ENCODE measurements around the gene SPECC1L.

SPECC1L gene

DNA sequence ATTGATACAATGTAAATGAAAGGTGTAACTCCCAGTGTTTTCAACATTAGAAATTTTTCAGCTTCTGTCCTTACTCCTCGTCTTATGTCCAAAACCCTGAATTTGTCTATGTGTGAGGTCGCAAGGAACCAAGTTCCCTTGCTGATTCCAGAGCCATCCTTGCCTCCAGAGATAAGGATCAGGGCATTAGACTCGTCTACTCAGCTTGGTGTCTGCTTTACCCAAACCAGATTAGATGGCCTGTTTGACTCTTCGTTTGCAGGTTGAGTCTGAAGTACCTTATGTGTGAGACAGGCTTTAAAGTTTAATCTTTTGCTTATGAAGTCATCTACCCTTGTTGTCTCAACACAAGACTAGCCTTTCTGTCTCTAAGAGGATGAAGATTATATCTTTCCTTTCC lies 55.6 kb downstream of the SPECC1L start:
- no peak for DNase-seq

GRCh38 chr22:24327832-24328231 lies 57.2 kb downstream of the SPECC1L start:
- no peak for DNase-seq

DNA sequence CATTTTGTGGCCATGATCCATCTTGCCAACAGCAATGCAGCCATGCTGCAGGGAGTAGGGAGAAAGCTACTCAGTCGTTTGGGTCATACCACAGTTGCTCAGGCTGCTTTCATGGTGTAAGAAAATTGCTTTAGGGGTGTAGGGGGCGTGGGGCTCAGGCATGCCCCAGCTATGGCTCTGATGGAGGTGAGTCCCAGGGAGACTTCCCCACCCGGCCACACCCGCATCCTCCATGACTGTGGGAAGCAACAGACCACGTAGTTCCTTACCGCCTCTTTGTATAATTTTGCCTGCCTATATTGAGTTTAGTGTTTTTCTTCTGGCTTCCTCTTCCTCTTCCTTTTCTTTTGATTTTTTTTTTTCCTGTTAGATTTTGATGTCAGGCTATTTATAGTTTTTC lies 58.8 kb downstream of the SPECC1L start:
- DNase-seq: no peak

GRCh38 chr22:24330636-24331035 lies 60.0 kb downstream of the SPECC1L start:
- DNase-seq: no peak

DNA sequence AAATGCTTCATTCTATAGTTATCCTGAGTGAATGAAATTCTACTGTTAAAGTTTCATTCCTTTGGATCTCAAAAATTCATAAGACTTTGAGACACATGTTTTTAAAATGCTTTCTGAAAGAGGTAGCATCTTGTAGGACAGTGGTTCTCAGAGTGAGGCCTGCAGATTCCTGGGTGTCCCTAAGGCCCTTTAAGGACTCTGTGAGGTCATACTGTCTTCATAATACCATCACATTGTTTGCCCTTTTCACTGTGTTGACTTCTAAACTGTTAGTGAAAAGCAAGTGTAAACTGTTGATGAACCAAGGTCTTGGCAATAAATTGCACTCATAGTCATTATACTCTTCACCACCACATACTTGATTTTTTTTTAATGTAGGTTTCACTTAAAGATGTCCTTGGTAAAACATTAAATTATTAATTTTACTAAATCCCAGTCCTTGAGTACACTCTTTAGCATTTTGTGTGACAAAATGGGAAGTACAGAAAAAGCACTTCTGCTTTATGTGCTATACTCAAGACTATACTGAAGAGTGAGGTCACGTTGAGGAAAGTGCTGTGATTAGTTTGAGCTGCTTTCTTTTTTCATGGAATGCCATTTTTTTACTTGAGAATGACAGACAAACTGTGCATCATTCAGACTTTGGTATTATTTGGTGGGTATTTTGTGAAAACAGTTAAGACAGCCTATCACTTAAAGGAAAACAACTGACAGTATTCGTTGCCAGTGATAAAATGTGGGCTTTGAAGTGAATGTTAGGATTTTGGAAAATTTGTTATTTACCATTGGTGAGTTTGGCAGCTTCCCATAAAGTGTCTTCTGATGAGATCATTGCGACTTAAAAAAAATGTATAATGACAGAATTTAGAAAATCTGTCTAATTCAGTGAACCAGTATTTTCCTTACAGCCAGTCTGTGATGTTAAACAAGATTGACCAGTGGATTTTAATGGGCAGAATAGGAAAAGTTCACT lies 61.1 kb downstream of the SPECC1L start:
- DNase-seq: peak; percentile 43

DNA sequence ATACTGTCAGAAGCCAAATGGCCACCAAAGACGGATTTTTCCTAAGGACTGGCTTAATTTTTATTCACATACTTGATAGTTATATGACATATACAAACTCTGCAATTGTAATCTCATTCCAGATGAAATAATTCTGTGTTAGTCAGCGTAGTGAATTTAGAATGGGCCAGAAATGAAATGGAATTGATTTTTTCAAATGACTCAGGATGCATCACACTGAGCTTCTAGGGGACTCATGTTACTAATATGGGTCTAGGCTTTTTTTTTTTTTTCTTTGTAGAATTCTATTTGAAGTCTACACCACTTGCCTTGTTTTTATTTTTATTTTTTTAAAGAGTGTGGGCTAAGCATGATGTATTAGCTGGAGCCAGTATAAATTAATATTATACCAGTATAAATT lies 62.7 kb downstream of the SPECC1L start:
- peak; percentile 81 for DNase-seq

DNA sequence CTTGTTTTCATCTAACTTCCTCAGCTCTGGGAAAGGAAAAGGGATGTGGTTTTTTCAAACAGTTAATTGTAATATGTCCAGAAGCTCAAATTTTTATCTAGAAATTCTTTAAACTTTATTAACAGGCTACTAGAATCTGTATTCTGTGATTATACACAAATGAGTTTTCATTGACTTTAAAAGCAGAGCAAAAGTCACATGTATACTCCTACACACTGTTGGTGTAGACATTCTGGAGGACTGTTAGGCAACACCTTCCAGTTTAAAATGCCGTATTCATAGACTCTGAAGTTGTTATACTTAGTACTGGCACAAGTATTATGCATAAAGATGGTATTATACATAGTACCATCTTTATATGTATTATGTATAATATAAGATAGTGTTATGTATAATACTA lies 64.9 kb downstream of the SPECC1L start:
- no peak for DNase-seq

DNA sequence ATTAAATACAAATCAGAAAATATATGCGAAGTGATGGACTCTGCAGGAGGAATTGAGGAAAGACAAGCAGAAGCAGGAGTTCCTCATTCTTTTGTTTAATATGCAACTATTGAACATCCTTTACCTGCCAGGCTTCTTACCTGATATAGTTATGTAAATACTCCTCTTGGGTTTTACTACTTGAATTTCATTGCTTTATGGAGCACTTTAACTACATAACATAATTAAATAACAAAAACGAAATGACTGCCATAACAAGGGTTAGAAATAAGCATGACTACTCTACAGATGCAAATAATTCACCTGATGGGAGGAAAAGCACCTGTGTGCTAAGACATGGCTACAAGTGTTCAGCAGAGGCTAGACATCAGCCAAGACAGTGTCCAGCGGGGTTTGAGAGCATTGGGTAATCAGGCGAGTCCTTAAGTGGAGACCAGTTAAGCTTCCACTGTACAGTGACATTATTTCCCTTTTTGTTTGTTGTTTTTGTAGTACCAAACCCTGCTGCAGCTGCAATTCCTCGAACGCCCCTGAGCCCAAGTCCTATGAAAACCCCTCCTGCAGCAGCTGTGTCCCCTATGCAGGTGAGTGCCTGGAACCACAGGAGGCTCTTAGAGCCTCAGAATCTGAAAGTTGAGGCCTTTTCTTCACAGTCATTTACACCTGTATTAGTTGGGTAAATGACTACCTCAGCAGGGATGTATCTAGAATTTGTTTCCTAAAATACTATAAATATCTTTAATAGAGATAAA lies 67.4 kb downstream of the SPECC1L start:
- DNase-seq: no peak

DNA sequence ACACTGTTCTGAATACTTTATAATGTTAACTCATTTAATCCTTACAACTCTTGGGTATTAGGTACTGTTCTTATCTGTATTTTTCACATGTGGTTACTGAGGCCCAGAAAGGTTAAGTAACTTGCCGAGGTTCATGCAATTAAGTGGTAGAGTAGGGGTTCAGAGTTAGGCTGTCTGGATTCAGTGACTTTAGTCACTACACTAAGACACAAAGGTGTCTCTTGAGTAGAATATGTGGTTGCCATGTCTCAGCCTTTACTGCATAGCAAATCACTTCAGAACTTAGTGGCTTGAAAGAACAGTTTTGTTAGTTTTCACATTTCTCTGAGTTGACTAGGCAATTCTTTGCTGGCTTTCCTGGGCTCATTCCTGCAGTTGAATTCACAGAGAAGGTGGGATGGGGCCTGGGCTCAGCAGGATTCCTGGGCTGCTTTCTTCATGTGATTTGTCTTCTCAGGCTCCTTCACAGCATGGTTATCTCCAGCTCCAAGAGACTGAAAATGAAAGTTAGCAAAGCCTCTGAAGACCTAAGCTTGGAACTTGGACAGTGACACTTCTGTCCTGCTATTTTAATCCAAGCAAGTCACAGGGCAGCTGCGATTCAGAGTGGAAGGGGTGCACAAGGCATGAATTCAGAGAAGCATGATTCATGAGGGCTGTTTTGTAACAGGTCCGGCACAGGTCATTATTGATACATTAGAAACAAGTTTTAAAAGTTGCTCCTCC lies 68.3 kb downstream of the SPECC1L start:
- no peak for DNase-seq

- DNase-seq: no peak
Measured at GRCh38 chr22:24339452-24339747, 68.8 kb downstream of the SPECC1L start.

DNA sequence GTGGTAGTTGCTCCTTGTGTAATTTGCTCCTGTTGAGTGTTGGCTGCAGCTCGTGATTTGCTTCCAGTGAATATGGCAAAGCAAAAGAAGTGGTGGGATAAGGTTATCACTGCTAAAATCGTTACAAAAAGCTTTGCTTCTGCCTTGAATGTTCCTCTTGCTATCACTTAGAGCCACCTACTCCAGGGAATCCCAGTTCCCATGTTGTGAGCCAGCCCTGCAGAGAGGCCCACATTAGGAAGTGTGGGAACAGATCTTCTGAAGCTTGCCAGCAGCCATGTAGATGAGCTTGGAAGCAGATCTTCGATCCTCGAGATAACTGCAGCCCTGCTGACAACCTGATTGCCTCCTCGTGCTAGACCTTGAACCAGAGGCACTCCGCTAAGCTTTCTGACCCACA lies 71.0 kb downstream of the SPECC1L start:
- DNase-seq: no peak

DNA sequence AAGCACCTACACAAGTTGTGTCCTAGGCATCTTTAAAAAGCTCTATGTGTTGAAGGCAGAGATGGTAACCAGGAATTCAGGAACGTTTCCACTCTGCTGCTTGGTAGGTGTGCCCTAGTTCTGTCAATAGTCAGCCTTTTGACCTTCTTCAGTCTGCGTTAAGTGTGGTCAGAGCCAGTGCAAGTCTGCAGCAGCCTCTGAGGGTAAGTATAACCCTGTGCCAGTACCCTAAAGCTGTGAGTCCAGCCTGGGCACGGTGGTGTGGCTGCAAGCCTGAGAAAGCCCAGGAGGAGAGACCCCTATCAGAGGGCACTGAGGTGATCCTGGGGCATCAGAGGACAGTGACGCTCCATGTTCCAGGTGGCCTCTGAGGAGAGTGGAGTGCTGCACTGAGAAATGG lies 80.0 kb downstream of the SPECC1L start:
- no peak for DNase-seq

DNA sequence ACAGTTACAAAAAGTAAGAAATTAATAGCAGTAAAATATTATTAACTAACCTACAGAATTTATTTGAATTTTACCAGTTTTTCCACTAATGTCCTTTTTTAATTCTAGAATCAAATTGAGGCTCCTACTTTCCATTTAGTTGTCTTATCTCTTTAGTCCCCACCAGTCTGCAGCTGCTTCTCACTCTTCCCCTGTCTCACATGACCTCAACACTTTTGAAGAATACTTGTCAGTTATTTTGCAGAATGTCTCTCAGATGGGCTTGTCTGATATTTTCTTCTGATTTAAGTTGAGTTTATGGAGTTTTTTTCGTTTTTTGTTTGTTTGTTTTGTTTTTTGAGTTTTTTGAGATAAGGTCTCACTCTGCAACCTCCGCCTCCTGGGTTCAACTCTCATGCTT lies 82.5 kb downstream of the SPECC1L start:
- no peak for DNase-seq

GRCh38 chr22:24355574-24355973 lies 84.9 kb downstream of the SPECC1L start:
- DNase-seq: no peak

DNA sequence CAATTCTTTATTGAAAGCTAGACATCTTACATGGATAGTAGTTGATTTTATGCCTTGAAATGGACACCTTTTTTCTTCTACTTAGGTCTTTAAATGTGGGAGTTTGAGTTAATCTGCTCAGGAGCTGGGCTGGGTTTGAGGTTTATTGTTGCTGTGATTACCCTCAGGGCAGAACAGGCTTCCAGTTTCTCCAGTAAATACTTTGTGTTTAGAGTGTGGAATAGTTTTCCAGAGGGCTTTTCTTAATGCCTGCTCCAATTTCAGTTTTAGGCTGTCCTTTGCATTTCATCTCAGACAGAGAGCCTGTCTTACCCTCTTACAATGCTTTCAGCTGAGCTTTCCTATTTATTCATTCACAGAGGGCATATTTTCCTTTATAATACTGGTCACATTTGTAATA lies 86.9 kb downstream of the SPECC1L start:
- no peak for DNase-seq

DNA sequence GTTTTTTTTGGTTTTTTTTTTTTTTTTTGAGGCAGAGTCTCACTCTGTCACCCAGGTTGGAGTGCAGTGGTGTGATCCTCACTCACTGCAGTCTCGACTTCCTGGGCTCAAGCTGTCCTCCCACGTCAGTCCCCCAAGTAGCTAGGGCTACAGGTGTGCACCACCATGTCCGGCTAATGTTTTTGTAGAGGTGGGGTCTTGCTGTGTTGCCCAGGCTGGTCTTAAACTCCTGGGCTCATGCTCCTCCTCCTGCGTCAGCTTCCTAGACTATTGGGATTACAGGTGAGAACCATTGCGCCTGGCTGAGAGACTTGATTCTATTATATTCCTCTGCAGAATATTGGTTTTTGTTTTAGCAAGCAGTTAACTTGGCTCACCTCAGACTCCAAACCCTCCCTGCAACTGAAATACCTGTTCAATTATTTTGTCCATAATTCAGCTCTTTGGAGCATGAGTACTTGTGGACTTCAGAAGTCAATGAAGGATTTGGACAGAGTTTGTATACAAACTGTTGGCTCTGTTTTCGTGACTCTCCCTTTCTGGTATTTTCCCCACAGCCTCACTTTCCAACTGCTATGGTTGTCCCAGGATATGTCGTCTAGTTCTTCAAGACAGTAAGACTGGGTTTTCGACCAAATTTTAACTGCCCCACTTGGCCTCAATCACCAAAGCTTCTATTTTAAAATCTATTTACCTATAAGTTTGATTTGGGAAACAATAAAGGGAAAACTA lies 87.6 kb downstream of the SPECC1L start:
- no peak for DNase-seq

GRCh38 chr22:24359452-24360120 lies 89.0 kb downstream of the SPECC1L start:
- no peak for DNase-seq

DNA sequence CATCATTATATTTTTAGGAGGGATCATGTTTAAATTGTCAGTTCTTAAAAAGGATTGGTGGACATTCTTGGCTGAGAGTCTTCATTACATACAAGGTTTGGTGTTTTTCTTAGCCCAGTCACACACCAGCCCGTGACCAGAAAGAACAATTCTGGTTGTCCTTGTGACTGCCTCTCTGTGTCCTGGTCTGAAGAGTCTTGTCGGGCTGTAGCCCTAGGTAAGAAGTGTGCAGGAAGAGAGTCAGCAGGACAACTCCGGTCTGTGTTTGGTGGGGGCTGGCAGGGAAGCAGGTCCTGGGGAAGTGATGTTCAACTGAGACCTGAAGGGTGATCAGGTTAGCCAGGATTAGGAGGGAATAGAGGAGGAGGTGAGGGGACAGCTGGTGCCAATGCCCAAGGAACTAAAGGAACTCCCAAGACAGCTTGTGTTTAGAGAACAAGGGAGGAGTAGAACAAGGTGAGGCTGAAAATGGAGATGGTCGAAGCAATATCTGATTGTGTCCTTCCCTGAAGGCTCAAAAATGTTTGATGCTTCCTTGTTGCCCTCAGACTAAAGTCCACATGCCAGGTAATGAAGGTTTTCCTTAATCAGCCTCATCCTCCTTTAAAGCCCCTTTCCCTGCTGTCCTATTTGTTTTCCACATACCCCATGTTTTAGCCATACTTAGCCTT lies 91.5 kb downstream of the SPECC1L start:
- DNase-seq: no peak

DNA sequence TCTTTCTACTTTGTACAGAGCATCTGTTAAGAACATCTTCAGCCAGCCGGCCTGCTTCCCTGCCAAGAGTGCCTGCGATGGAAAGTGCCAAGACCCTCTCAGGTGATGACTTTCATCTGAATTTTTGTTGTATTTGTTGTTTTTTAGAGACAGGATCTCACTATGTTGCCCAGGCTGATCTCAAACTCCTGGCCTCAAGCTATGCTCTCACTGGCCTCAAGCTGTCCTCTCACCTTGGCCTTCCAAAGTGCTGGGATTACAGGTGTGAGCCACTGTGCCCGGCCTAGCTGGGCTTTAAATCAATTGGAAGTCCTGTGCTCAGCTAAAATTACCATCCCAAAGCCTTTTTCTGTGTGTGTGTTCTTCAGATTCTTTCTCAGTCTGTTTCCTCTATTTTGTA lies 92.6 kb downstream of the SPECC1L start:
- DNase-seq: no peak

- DNase-seq: no peak
Measured at GRCh38 chr22:24366701-24367100, 96.1 kb downstream of the SPECC1L start.

- peak; percentile 62 for DNase-seq
Measured at GRCh38 chr22:24367841-24368240, 97.2 kb downstream of the SPECC1L start.

- DNase-seq: no peak
Measured at GRCh38 chr22:24370401-24370800, 99.8 kb downstream of the SPECC1L start.
